Measurements from ENCODE around the gene RFX3.

DNA sequence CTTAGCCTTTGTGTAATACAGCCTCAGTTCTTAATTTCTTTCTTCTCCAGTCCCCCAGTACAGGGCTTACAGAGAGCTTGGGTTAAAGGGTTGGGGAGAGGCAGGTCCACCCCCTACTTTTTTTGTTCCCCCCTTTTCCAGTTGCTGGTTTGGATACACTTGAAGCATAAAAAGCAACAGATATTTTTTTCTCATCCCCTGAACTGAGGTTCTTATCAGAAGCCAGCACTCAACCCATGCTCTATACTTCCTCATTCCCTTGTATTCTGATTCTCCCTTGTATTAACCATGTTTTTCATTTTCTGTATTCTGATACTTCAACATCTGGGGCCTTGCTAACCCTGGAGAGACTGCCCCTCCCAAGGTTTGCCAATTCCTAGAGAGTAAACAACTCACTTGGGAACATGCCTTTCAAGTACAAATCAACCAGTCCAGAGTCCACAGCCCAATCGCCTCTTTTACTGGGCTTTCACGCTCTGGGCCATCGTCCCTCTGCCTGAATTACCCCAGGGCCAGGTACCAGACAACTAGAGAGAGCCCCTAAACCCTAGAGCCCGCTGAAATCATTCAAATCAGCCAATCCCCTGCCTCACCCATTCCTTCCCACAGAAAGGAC, 348.5 kb downstream of the RFX3 start:
- no peak for TF ChIP-seq POLR2A (IDR thresholded peaks at IDR 0.05)
- TF ChIP-seq, protein P1, sequence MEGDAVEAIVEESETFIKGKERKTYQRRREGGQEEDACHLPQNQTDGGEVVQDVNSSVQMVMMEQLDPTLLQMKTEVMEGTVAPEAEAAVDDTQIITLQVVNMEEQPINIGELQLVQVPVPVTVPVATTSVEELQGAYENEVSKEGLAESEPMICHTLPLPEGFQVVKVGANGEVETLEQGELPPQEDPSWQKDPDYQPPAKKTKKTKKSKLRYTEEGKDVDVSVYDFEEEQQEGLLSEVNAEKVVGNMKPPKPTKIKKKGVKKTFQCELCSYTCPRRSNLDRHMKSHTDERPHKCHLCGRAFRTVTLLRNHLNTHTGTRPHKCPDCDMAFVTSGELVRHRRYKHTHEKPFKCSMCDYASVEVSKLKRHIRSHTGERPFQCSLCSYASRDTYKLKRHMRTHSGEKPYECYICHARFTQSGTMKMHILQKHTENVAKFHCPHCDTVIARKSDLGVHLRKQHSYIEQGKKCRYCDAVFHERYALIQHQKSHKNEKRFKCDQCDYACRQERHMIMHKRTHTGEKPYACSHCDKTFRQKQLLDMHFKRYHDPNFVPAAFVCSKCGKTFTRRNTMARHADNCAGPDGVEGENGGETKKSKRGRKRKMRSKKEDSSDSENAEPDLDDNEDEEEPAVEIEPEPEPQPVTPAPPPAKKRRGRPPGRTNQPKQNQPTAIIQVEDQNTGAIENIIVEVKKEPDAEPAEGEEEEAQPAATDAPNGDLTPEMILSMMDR (IDR thresholded peaks at IDR 0.05): no peak
